Progenitor cell of endocrine pancreas (in vitro differentiated cells): ENCODE measurements around the gene FSHR. TPM values are rescaled to one million over a fixed set of nuclear protein-coding genes. Genes with fewer than 3 reads are reported as not detected.

Source experiments
- DNase-seq: peaks from one replicate; pipeline ENCODE4 v3.0.0; 2021; ENCODE audit warnings: low spot score; ENCODE audit not compliant: unreplicated experiment
- H3K27ac Mint-ChIP-seq: 2 replicates; pipeline ENCODE4 v1.8.0; 2021; ENCODE audit warnings: mild to moderate bottlenecking, moderate library complexity, mixed read lengths
- H3K27me3 Mint-ChIP-seq: 2 replicates; pipeline ENCODE4 v1.8.0; 2021; ENCODE audit warnings: mixed read lengths
- H3K36me3 Mint-ChIP-seq: 2 replicates; pipeline ENCODE4 v1.8.0; 2022; ENCODE audit warnings: mixed read lengths; ENCODE audit not compliant: insufficient read depth
- H3K4me1 Mint-ChIP-seq: 2 replicates; pipeline ENCODE4 v1.8.0; 2021; ENCODE audit warnings: low read depth, mixed read lengths
- H3K4me3 Mint-ChIP-seq: 2 replicates; pipeline ENCODE4 v1.8.0; 2021; ENCODE audit warnings: low read depth, mild to moderate bottlenecking, moderate library complexity, mixed read lengths
- H3K9me3 Mint-ChIP-seq: 2 replicates; pipeline ENCODE4 v1.8.0; 2021; ENCODE audit warnings: low read depth, mixed read lengths
- CTCF ChIP-seq: fragments of 200-600 bp; sonication (generic); IDR thresholded peaks from one replicate; pipeline ENCODE4 v1.5.0; 2021; ENCODE audit warnings: antibody characterized with exemption, mild to moderate bottlenecking; ENCODE audit not compliant: unreplicated experiment
- total RNA-seq: library from RNA; stranded (reverse); gene quantifications from 2 replicates; pipeline ENCODE4 v1.2.1, GENCODE V29; 2021

FSHR gene
- total RNA-seq, 1 donor from 2014 or later, result 0.74 TPM

DNA sequence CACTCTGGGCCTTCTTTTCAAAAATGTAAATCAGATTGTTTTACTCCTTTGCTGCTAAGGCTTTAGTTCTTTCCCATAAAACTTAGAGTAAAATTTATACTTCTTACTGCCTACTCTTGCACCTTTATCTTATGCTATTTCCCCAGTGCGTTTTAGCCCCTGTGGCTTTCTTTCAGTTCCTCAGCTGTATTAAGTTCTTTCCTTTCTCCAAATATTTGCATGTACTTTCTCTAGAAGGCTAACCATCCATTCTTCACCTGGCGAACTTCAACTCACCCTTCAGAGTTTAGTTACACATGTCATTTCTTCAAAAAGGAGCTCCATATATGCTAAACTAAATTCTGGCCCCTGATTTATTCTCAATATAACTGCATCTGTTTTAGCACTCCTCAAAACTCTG, 160.7 kb downstream of the FSHR start:
- H3K4me1 Mint-ChIP-seq, result no peaks in the 10 kb centered on the region
- no peaks in the 10 kb centered on the region for H3K36me3 Mint-ChIP-seq
- no peak overlapping the region for H3K4me3 Mint-ChIP-seq
- no peaks in the 10 kb centered on the region for H3K27me3 Mint-ChIP-seq
- H3K27ac Mint-ChIP-seq, result no peak overlapping the region
- no peak for DNase-seq
- no peak for TF ChIP-seq CTCF
- H3K9me3 Mint-ChIP-seq, result no peaks in the 10 kb centered on the region

DNA sequence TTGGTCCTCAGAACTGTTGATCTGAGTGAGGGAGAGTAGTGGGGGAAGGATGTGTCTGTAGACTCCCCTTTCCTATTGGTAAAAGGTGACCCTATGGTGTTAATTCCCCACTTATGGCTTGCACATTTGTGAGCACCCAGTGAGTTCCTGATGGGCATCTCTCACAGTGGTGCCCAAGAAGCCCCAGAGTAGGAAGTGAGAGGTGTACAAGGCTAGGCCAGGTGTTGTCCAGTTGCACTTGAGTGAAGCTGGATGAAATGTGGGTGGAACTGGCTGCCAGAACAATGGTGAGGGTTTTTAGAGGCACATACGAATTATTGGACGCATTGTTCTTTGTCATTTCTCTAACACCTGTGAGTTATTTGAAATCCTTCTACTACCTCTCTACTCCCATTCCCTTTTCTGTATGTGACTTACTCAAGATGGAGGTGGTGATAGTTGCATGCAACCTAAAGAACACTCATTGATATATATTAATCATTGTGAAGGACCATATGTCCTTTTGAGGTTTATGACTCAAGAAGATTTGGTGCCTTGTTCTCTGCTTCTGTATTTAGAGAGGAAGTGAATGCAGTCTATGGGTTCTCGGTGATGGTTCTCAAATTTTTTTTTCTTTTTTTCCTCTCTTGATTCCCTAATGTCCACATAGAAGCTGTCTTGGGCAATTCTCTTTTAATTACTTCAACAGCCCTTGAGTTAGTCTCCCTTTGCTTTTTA, 162.7 kb downstream of the FSHR start:
- H3K36me3 Mint-ChIP-seq, result no peaks in the 10 kb centered on the region
- no peaks in the 10 kb centered on the region for H3K9me3 Mint-ChIP-seq
- H3K4me3 Mint-ChIP-seq, result no peak overlapping the region
- no peak for DNase-seq
- TF ChIP-seq CTCF, result no peak
- no peaks in the 10 kb centered on the region for H3K4me1 Mint-ChIP-seq
- no peak overlapping the region for H3K27ac Mint-ChIP-seq
- H3K27me3 Mint-ChIP-seq, result no peaks in the 10 kb centered on the region

- Mint-ChIP-seq H3K27me3 (no peaks in the 10 kb centered on the region), H3K9me3 (no peaks in the 10 kb centered on the region), H3K4me3 (no peak overlapping the region), H3K27ac (no peak overlapping the region), H3K4me1 (no peaks in the 10 kb centered on the region), H3K36me3 (no peaks in the 10 kb centered on the region)
- no peak for DNase-seq
- no peak for TF ChIP-seq CTCF
Observed at GRCh38 chr2:48984922-48985321, 169.4 kb downstream of the FSHR start.

- Mint-ChIP-seq H3K4me1 (no peaks in the 10 kb centered on the region), H3K27ac (peak overlapping the region; percentile 29), H3K4me3 (no peak overlapping the region), H3K27me3 (no peaks in the 10 kb centered on the region), H3K9me3 (no peaks in the 10 kb centered on the region), H3K36me3 (no peaks in the 10 kb centered on the region)
- no peak for DNase-seq
- TF ChIP-seq CTCF, result no peak
Observed at GRCh38 chr2:48983551-48983950, 170.8 kb downstream of the FSHR start.

DNA sequence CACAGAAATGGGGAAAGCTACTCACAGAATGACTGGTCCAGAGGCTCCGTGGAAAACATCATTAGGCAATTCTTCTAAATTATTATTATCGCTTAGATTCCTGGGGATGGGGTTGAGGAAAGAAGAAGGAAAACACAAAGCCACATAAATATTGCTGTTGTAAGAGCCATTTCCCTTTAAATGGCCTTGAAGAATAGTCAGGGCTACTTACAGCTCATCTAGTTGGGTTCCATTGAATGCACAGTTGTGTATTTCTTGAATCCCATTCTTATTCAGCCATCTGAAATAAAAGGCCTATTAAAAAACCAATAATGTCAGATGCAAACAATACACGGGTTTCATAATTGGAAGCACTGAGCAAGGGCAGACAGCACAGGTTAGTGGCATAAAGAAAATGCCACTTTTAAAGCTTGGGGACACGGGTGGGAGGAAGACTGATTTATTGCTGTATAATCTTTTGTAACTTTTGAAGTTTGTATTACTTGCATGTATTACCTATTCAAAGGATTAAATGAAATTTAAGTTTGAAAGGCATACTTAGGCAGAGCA, 171.4 kb downstream of the FSHR start:
- Mint-ChIP-seq H3K27me3 (no peaks in the 10 kb centered on the region), H3K4me1 (no peaks in the 10 kb centered on the region), H3K36me3 (no peaks in the 10 kb centered on the region), H3K27ac (no peak overlapping the region), H3K9me3 (no peaks in the 10 kb centered on the region), H3K4me3 (no peak overlapping the region)
- no peak for DNase-seq
- no peak for TF ChIP-seq CTCF
